Measurements from ENCODE around the gene HKDC1.

DNA sequence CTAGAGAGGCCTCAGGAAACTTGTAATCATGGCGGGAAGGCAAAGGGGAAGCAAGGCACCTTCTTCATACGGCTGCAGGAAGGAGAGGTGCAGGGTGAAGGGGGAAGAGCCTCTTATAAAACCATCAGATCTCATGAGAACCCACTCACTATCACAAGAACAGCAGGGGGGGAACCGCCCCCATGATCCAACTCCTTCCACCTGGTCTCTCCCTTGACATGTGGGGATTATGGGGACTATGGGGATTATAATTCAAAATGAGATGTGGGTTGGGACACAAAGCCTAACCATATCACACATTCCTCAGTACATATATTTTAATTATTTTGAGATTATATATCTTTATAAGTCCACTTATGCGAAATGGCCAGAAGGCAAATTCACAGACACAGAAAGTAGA is 67.0 kb downstream of the HKDC1 start:
- TF ChIP-seq, protein P1, sequence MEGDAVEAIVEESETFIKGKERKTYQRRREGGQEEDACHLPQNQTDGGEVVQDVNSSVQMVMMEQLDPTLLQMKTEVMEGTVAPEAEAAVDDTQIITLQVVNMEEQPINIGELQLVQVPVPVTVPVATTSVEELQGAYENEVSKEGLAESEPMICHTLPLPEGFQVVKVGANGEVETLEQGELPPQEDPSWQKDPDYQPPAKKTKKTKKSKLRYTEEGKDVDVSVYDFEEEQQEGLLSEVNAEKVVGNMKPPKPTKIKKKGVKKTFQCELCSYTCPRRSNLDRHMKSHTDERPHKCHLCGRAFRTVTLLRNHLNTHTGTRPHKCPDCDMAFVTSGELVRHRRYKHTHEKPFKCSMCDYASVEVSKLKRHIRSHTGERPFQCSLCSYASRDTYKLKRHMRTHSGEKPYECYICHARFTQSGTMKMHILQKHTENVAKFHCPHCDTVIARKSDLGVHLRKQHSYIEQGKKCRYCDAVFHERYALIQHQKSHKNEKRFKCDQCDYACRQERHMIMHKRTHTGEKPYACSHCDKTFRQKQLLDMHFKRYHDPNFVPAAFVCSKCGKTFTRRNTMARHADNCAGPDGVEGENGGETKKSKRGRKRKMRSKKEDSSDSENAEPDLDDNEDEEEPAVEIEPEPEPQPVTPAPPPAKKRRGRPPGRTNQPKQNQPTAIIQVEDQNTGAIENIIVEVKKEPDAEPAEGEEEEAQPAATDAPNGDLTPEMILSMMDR (conservative IDR thresholded peaks at IDR 0.05; ENCODE audit: low read depth, low read length) = no peak
- no peak for TF ChIP-seq EZH2 (IDR thresholded peaks at IDR 0.05; ENCODE audit: borderline replicate concordance, low read depth, low read length, poor library complexity, severe bottlenecking)
